Keratinocyte (primary cell): ENCODE results near the gene PTPN20. TPM values are rescaled to one million over a fixed set of nuclear protein-coding genes. Genes with fewer than 3 reads are reported as not detected.

Source experiments
- DNase-seq: peaks from one replicate; pipeline ENCODE4 v3.0.0-alpha.2; 2011; ENCODE audit warnings: low read depth, missing footprints, low spot score
- FAIRE-seq: peaks from 2 replicates; lab custom pipeline; 2011; peaks lifted over from hg19 to GRCh38; lab: Jason Lieb, UNC
- H2AFZ ChIP-seq: 2 replicates; pipeline ENCODE4 v1.6.0; 2012; ENCODE audit warnings: low read length, control low read depth, inconsistent platforms; ENCODE audit not compliant: control insufficient read depth
- H3K27ac ChIP-seq: 2 replicates; pipeline ENCODE4 v1.5.1; 2011; ENCODE audit warnings: low read length; ENCODE audit not compliant: control insufficient read depth, insufficient read depth
- H3K27me3 ChIP-seq: 3 replicates; pipeline ENCODE4 v1.6.0; 2011; ENCODE audit warnings: low read length; ENCODE audit not compliant: control insufficient read depth, insufficient read depth; ENCODE audit errors: extremely low read depth
- H3K36me3 ChIP-seq, 2 experiments: 2 replicates in 1 of 2; 3 replicates in 1 of 2; pipeline ENCODE4 v1.5.1; 2011; ENCODE audit warnings: low read length in 2 of 2, mild to moderate bottlenecking in 1 of 2; ENCODE audit not compliant: control insufficient read depth in 2 of 2, insufficient read depth in 2 of 2; ENCODE audit errors: extremely low read depth in 1 of 2
- H3K4me1 ChIP-seq: 3 replicates; pipeline ENCODE4 v1.5.1; 2011; ENCODE audit warnings: low read length; ENCODE audit not compliant: control insufficient read depth, insufficient read depth; ENCODE audit errors: extremely low read depth
- H3K4me2 ChIP-seq: 3 replicates; pipeline ENCODE4 v1.6.0; 2011; ENCODE audit warnings: low read depth, low read length; ENCODE audit not compliant: control insufficient read depth, insufficient read depth; ENCODE audit errors: extremely low read depth
- H3K4me3 ChIP-seq, 3 experiments: fragments of 200-600 bp in 1 of 3; sonication (generic) in 1 of 3; 2 replicates in 2 of 3; 3 replicates in 1 of 3; pipeline ENCODE4 v1.5.1; 2011 to 2016; ENCODE audit warnings: low read length in 3 of 3, mild to moderate bottlenecking in 3 of 3, control low read depth in 2 of 3, inconsistent platforms in 1 of 3, low read depth in 1 of 3, mixed read lengths in 1 of 3, mixed run types in 1 of 3, moderate library complexity in 1 of 3; ENCODE audit not compliant: control insufficient read depth in 2 of 3, insufficient read depth in 2 of 3; ENCODE audit errors: extremely low read depth in 1 of 3
- H3K79me2 ChIP-seq: 2 replicates; pipeline ENCODE4 v1.6.0; 2012; ENCODE audit warnings: low read length; ENCODE audit not compliant: control insufficient read depth, insufficient read depth
- H3K9ac ChIP-seq: 3 replicates; pipeline ENCODE4 v1.6.0; 2011; ENCODE audit warnings: low read length; ENCODE audit not compliant: control insufficient read depth, insufficient read depth; ENCODE audit errors: extremely low read depth
- H3K9me1 ChIP-seq: 3 replicates; pipeline ENCODE4 v1.6.0; 2011; ENCODE audit warnings: low read length; ENCODE audit not compliant: control insufficient read depth, insufficient read depth; ENCODE audit errors: extremely low read depth
- H3K9me3 ChIP-seq: 2 replicates; pipeline ENCODE4 v1.5.1; 2012; ENCODE audit warnings: low read depth, low read length; ENCODE audit not compliant: control insufficient read depth
- H4K20me1 ChIP-seq: 3 replicates; pipeline ENCODE4 v1.6.0; 2011; ENCODE audit warnings: low read length; ENCODE audit not compliant: control insufficient read depth, insufficient read depth; ENCODE audit errors: extremely low read depth
- CTCF ChIP-seq, 3 experiments: IDR thresholded peaks in 1 of 3; conservative IDR thresholded peaks in 1 of 3; optimal IDR thresholded peaks in 1 of 3; 2 replicates in 2 of 3; 3 replicates in 1 of 3; pipeline versions ENCODE3 to v1.5.1; 2011; ENCODE audit warnings: low read length in 3 of 3, mild to moderate bottlenecking in 3 of 3, moderate library complexity in 2 of 3, control low read depth in 1 of 3, inconsistent platforms in 1 of 3; ENCODE audit not compliant: insufficient read depth in 2 of 3; ENCODE audit errors: extremely low read depth in 1 of 3
- EZH2 ChIP-seq: IDR thresholded peaks from one replicate; pipeline ENCODE4 v1.6.1; 2012; ENCODE audit warnings: inconsistent platforms, mild to moderate bottlenecking, low read length, moderate library complexity
- dilution Hi-C: fragments of 300-500 bp; cut with MboI; formaldehyde crosslinking; loops from one replicate; pipeline ENCODE4 v1.7.0; 2020; ENCODE audit warnings: low sequenced_read_pairs; ENCODE audit not compliant: extremely low pct_ligation_motif_present
- polyA plus RNA-seq, 5 experiments: library from polyadenylated mRNA; depleted of rRNA in 3 of 5; stranded (reverse) in 3 of 5; stranded (forward) in 1 of 5; unstranded in 1 of 5; fragments of >200 nt; gene quantifications; 1 replicate in 1 of 5; 2 replicates in 3 of 5; 3 replicates in 1 of 5; pipeline versions ENCODE4 v1.2.1 to v1.2.3, GENCODE V29; 2011 to 2012; ENCODE audit warnings: missing spikeins in 2 of 5, low read depth in 1 of 5, low replicate concordance in 1 of 5

Gene PTPN20
- polyA plus RNA-seq, 1 donor (not counting 4 experiments of a cell fraction or from before 2014, with no cell fraction given) = 7.3 TPM

GRCh38 chr10:47045331-47045861, 134.2 kb downstream of the PTPN20 start:
- DNase-seq (no peak), FAIRE-seq (no peak)
- Histone ChIP-seq H3K27me3 (peaks cover 3% of the 10 kb centered on the region), H2AFZ (no peak overlapping the region), H3K36me3 (no peaks in the 10 kb centered on the region), H3K4me3 (no peak overlapping the region), H3K9me1 (no peaks in the 10 kb centered on the region), H3K9ac (no peak overlapping the region), H3K27ac (no peak overlapping the region), H3K79me2 (no peaks in the 10 kb centered on the region), H3K4me1 (no peaks in the 10 kb centered on the region), H4K20me1 (peaks cover 2% of the 10 kb centered on the region), H3K4me2 (no peak overlapping the region), H3K9me3 (no peaks in the 10 kb centered on the region)
- dilution Hi-C loops = no loop called here
- no peak for TF ChIP-seq EZH2
- no peak for TF ChIP-seq CTCF (optimal IDR thresholded peaks at IDR 0.05 in 1 of 3, IDR thresholded peaks at IDR 0.05 in 1 of 3, conservative IDR thresholded peaks at IDR 0.05 in 1 of 3; ENCODE audit: extremely low read depth in 1 of 3, insufficient read depth in 2 of 3, low read length in 3 of 3)

- Histone ChIP-seq H3K9me3 (no peaks in the 10 kb centered on the region), H3K4me3 (no peak overlapping the region), H3K4me2 (no peak overlapping the region), H3K9me1 (no peaks in the 10 kb centered on the region), H3K27ac (no peak overlapping the region), H3K9ac (no peak overlapping the region), H3K36me3 (no peaks in the 10 kb centered on the region), H3K27me3 (peaks cover 8% of the 10 kb centered on the region), H3K79me2 (no peaks in the 10 kb centered on the region), H4K20me1 (peaks cover 2% of the 10 kb centered on the region), H3K4me1 (no peaks in the 10 kb centered on the region), H2AFZ (no peak overlapping the region)
- DNase-seq = no peak
- TF ChIP-seq CTCF (optimal IDR thresholded peaks at IDR 0.05 in 1 of 3, IDR thresholded peaks at IDR 0.05 in 1 of 3, conservative IDR thresholded peaks at IDR 0.05 in 1 of 3; ENCODE audit: extremely low read depth in 1 of 3, insufficient read depth in 2 of 3, low read length in 3 of 3) (no peak), EZH2 (no peak)
- dilution Hi-C loops = no loop called here
- no peak for FAIRE-seq
Observed at GRCh38 chr10:47046321-47047126, 135.3 kb downstream of the PTPN20 start.
